ENCODE data around the gene GNLY.

Gene GNLY

GRCh38 chr2:85724731-85725181 lies 30.6 kb downstream of the GNLY start:
- H3K27ac ChIP-seq (ENCODE audit: low read depth, low read length), result no peak overlapping the region
- TF ChIP-seq CTCF (IDR thresholded peaks at IDR 0.05; ENCODE audit: insufficient read depth, low read length, poor library complexity, severe bottlenecking) (no peak), EZH2phosphoT487 (conservative IDR thresholded peaks at IDR 0.05; ENCODE audit: low read length) (no peak)
- no peaks in the 10 kb centered on the region for H3K9me3 ChIP-seq (ENCODE audit: insufficient read depth, low read length)
- H3K27me3 ChIP-seq (ENCODE audit: low read length), result no peaks in the 10 kb centered on the region
- H3K79me2 ChIP-seq (ENCODE audit: insufficient read depth, low read length), result no peaks in the 10 kb centered on the region
- no peak overlapping the region for H3K4me2 ChIP-seq (ENCODE audit: low read depth, low read length, poor library complexity, severe bottlenecking)
- no peak overlapping the region for H3K9ac ChIP-seq (ENCODE audit: low read length)
- H4K20me1 ChIP-seq (ENCODE audit: low read depth, low read length), result no peaks in the 10 kb centered on the region
- H3F3A ChIP-seq (ENCODE audit: insufficient read depth), result no peaks in the 10 kb centered on the region
- H3K9me2 ChIP-seq (replicated peaks; ENCODE audit: insufficient read depth, low read length), result no peaks in the 10 kb centered on the region
- H2AFZ ChIP-seq (ENCODE audit: low read depth, low read length, severe bottlenecking), result no peak overlapping the region
- H3K4me3 ChIP-seq (ENCODE audit: insufficient read depth, low read length, poor library complexity, severe bottlenecking), result no peak overlapping the region
- H3K36me3 ChIP-seq (ENCODE audit: low read length), result no peaks in the 10 kb centered on the region

- H3K27ac ChIP-seq (ENCODE audit: low read depth, low read length), result no peak overlapping the region
- H3K9me2 ChIP-seq (replicated peaks; ENCODE audit: insufficient read depth, low read length), result no peaks in the 10 kb centered on the region
- no peak overlapping the region for H3K4me3 ChIP-seq (ENCODE audit: insufficient read depth, low read length, poor library complexity, severe bottlenecking)
- H4K20me1 ChIP-seq (ENCODE audit: low read depth, low read length), result no peaks in the 10 kb centered on the region
- no peak overlapping the region for H3K4me2 ChIP-seq (ENCODE audit: low read depth, low read length, poor library complexity, severe bottlenecking)
- H3K36me3 ChIP-seq (ENCODE audit: low read length), result no peaks in the 10 kb centered on the region
- no peaks in the 10 kb centered on the region for H3K9me3 ChIP-seq (ENCODE audit: insufficient read depth, low read length)
- no peak for TF ChIP-seq CTCF (IDR thresholded peaks at IDR 0.05; ENCODE audit: insufficient read depth, low read length, poor library complexity, severe bottlenecking)
- TF ChIP-seq EZH2phosphoT487 (conservative IDR thresholded peaks at IDR 0.05; ENCODE audit: low read length), result no peak
- no peak overlapping the region for H3K9ac ChIP-seq (ENCODE audit: low read length)
- H3F3A ChIP-seq (ENCODE audit: insufficient read depth), result no peaks in the 10 kb centered on the region
- no peaks in the 10 kb centered on the region for H3K79me2 ChIP-seq (ENCODE audit: insufficient read depth, low read length)
- no peaks in the 10 kb centered on the region for H3K27me3 ChIP-seq (ENCODE audit: low read length)
- H2AFZ ChIP-seq (ENCODE audit: low read depth, low read length, severe bottlenecking), result no peak overlapping the region
Observed at GRCh38 chr2:85725451-85725850, 31.3 kb downstream of the GNLY start.

- no peaks in the 10 kb centered on the region for H3F3A ChIP-seq (ENCODE audit: insufficient read depth)
- no peaks in the 10 kb centered on the region for H4K20me1 ChIP-seq (ENCODE audit: low read depth, low read length)
- TF ChIP-seq CTCF (IDR thresholded peaks at IDR 0.05; ENCODE audit: insufficient read depth, low read length, poor library complexity, severe bottlenecking) (no peak), EZH2phosphoT487 (conservative IDR thresholded peaks at IDR 0.05; ENCODE audit: low read length) (no peak)
- no peaks in the 10 kb centered on the region for H3K27me3 ChIP-seq (ENCODE audit: low read length)
- H3K9me2 ChIP-seq (replicated peaks; ENCODE audit: insufficient read depth, low read length), result no peaks in the 10 kb centered on the region
- no peak overlapping the region for H2AFZ ChIP-seq (ENCODE audit: low read depth, low read length, severe bottlenecking)
- no peak overlapping the region for H3K9ac ChIP-seq (ENCODE audit: low read length)
- no peak overlapping the region for H3K4me3 ChIP-seq (ENCODE audit: insufficient read depth, low read length, poor library complexity, severe bottlenecking)
- no peak overlapping the region for H3K27ac ChIP-seq (ENCODE audit: low read depth, low read length)
- no peaks in the 10 kb centered on the region for H3K9me3 ChIP-seq (ENCODE audit: insufficient read depth, low read length)
- H3K79me2 ChIP-seq (ENCODE audit: insufficient read depth, low read length), result no peaks in the 10 kb centered on the region
- no peak overlapping the region for H3K4me2 ChIP-seq (ENCODE audit: low read depth, low read length, poor library complexity, severe bottlenecking)
- no peaks in the 10 kb centered on the region for H3K36me3 ChIP-seq (ENCODE audit: low read length)
Observed at GRCh38 chr2:85727798-85728197, 33.6 kb downstream of the GNLY start.
